ENCODE measurements around the gene ANKRD13A. TPM values are rescaled to one million over a fixed set of nuclear protein-coding genes. Genes with fewer than 3 reads are reported as not detected.
A peak's percentile ranks its signal among the peaks of the same experiment; 100 is the strongest.

ANKRD13A gene
- total RNA-seq, 1 donor from 2014 or later: 38.0 TPM

GRCh38 chr12:109995686-109996482, 3.3 kb upstream of the ANKRD13A start, which contains the start of gene GIT2:
TSS of gene GIT2 (minus strand) at chr12:109996368. CDS start at chr12:109996224, 144 bp downstream.
- H3K9me3 Mint-ChIP-seq (ENCODE audit: low read depth): no peaks in the 10 kb centered on the region
- H3K4me3 Mint-ChIP-seq (ENCODE audit: low read depth): peak within 1 kb of the TSS; percentile 82
- H3K27me3 Mint-ChIP-seq: no peaks in the 10 kb centered on the region
- H3K36me3 Mint-ChIP-seq (ENCODE audit: insufficient read depth): peaks cover 4% of the 10 kb centered on the region
- H3K4me1 Mint-ChIP-seq (ENCODE audit: low read depth): peaks cover 21% of the 10 kb centered on the region
- TF ChIP-seq CTCF (IDR thresholded peaks at IDR 0.05; ENCODE audit: unreplicated experiment): peak; percentile 9
- peak within 1 kb of the TSS; percentile 59 for H3K27ac Mint-ChIP-seq
- DNase-seq (ENCODE audit: low spot score, unreplicated experiment): peak; percentile 74

- TF ChIP-seq CTCF (IDR thresholded peaks at IDR 0.05; ENCODE audit: unreplicated experiment): no peak
- Mint-ChIP-seq H3K4me3 (ENCODE audit: low read depth) (peak overlapping the region; percentile 82), H3K27me3 (no peaks in the 10 kb centered on the region), H3K9me3 (ENCODE audit: low read depth) (no peaks in the 10 kb centered on the region), H3K36me3 (ENCODE audit: insufficient read depth) (peaks cover under 1% of the 10 kb centered on the region), H3K27ac (peak overlapping the region; percentile 59), H3K4me1 (ENCODE audit: low read depth) (peaks cover 21% of the 10 kb centered on the region)
- no peak for DNase-seq (ENCODE audit: low spot score, unreplicated experiment)
These were observed 2.8 kb upstream of the ANKRD13A start for GRCh38 chr12:109996483-109996853.

DNA sequence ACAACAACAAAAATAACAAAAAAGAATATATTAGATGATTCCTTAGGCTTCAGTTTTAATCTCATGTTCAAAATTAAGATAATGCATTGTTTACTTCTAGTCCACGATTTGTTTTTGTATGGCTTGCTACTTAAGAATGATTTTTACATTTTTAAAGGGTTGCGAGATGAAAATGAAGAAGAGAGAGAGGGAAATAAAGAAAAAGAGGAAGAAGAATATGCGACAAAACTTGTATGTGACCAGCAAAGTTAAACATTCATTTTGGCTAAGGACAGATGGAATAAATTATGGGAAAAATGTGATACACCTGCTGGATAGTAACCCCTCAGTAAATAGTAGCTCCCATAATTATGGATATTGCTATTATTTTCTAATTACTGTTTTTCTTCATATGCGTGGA, 1.8 kb upstream of the ANKRD13A start:
- H3K9me3 Mint-ChIP-seq (ENCODE audit: low read depth): no peaks in the 10 kb centered on the region
- H3K27me3 Mint-ChIP-seq: no peaks in the 10 kb centered on the region
- no peak for TF ChIP-seq CTCF (IDR thresholded peaks at IDR 0.05; ENCODE audit: unreplicated experiment)
- no peaks in the 10 kb centered on the region for H3K36me3 Mint-ChIP-seq (ENCODE audit: insufficient read depth)
- H3K4me1 Mint-ChIP-seq (ENCODE audit: low read depth): peaks cover 21% of the 10 kb centered on the region
- H3K4me3 Mint-ChIP-seq (ENCODE audit: low read depth): peak overlapping the region; percentile 49
- H3K27ac Mint-ChIP-seq: no peak overlapping the region
- DNase-seq (ENCODE audit: low spot score, unreplicated experiment): no peak

DNA sequence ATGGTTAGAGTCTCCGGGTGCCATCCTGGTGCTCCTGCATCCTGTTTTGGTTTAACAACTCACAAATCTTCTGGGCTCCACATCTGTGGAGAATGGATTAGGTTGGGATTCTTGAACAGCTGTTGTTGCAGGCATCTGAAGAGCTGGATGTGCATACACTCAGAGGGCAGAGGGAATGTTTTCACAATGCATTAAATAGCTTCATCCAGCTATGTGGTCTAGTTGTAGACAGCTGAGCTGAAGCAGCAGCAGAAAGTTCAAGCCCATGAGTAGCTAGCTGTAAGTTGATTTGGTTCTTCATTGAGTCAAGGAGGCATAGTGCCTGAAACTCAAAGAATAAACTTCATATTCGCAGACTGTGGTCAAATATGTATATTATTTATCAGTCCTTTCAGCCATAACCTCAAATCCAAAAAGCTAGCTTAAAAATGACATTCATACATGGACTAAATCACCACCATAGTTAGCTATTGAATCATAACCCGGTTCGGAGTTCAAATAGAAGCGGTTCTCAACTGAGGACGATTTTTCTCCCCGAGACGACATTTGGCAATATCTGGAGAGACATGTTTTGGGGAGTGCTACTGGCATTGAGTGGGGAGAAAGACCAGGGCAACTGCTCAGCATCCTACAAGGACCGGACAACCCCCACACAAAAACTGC, 858 bp upstream of the ANKRD13A start:
- no peak for TF ChIP-seq CTCF (IDR thresholded peaks at IDR 0.05; ENCODE audit: unreplicated experiment)
- peaks cover 21% of the 10 kb centered on the region for H3K4me1 Mint-ChIP-seq (ENCODE audit: low read depth)
- no peaks in the 10 kb centered on the region for H3K27me3 Mint-ChIP-seq
- no peaks in the 10 kb centered on the region for H3K36me3 Mint-ChIP-seq (ENCODE audit: insufficient read depth)
- no peak for DNase-seq (ENCODE audit: low spot score, unreplicated experiment)
- H3K4me3 Mint-ChIP-seq (ENCODE audit: low read depth): peak overlapping the region; percentile 92
- peak overlapping the region; percentile 100 for H3K27ac Mint-ChIP-seq
- H3K9me3 Mint-ChIP-seq (ENCODE audit: low read depth): no peaks in the 10 kb centered on the region

GRCh38 chr12:109999649-109999971, 380 bp downstream of the ANKRD13A start:
- H3K4me3 Mint-ChIP-seq (ENCODE audit: low read depth): peak overlapping the region; percentile 92
- H3K27ac Mint-ChIP-seq: peak overlapping the region; percentile 92
- peaks cover 1% of the 10 kb centered on the region for H3K36me3 Mint-ChIP-seq (ENCODE audit: insufficient read depth)
- H3K9me3 Mint-ChIP-seq (ENCODE audit: low read depth): no peaks in the 10 kb centered on the region
- H3K27me3 Mint-ChIP-seq: no peaks in the 10 kb centered on the region
- no peak for TF ChIP-seq CTCF (IDR thresholded peaks at IDR 0.05; ENCODE audit: unreplicated experiment)
- peaks cover 18% of the 10 kb centered on the region for H3K4me1 Mint-ChIP-seq (ENCODE audit: low read depth)
- DNase-seq (ENCODE audit: low spot score, unreplicated experiment): peak; percentile 12
